ENCODE data around the gene MACROH2A1.

The MACROH2A1 gene

GRCh38 chr5:135435467-135436330 is 36.7 kb upstream of the MACROH2A1 start:
- DNase-seq (ENCODE audit: low read depth) = no peak

- no peak for DNase-seq (ENCODE audit: low read depth)
Observed at GRCh38 chr5:135434591-135435466, 35.8 kb upstream of the MACROH2A1 start.

- DNase-seq (ENCODE audit: low read depth) = peak; percentile 53
Observed at GRCh38 chr5:135433681-135434426, 34.8 kb upstream of the MACROH2A1 start.

- DNase-seq (ENCODE audit: low read depth) = no peak
Observed at GRCh38 chr5:135432113-135432512, 33.1 kb upstream of the MACROH2A1 start.

- no peak for DNase-seq (ENCODE audit: low read depth)
Observed at GRCh38 chr5:135430135-135430437, 31.1 kb upstream of the MACROH2A1 start.

- peak; percentile 79 for DNase-seq (ENCODE audit: low read depth)
Observed at GRCh38 chr5:135429301-135430134, 30.5 kb upstream of the MACROH2A1 start.

GRCh38 chr5:135428586-135428985 is 29.6 kb upstream of the MACROH2A1 start:
- no peak for DNase-seq (ENCODE audit: low read depth)

- peak; percentile 64 for DNase-seq (ENCODE audit: low read depth)
Observed at GRCh38 chr5:135426102-135427082, 27.4 kb upstream of the MACROH2A1 start.

GRCh38 chr5:135425641-135426040 is 26.6 kb upstream of the MACROH2A1 start:
- DNase-seq (ENCODE audit: low read depth) = no peak

- DNase-seq (ENCODE audit: low read depth) = no peak
Observed at GRCh38 chr5:135423846-135424168, 24.8 kb upstream of the MACROH2A1 start.

- peak; percentile 63 for DNase-seq (ENCODE audit: low read depth)
Observed at GRCh38 chr5:135423146-135423845, 24.3 kb upstream of the MACROH2A1 start.

GRCh38 chr5:135422419-135422818 is 23.4 kb upstream of the MACROH2A1 start:
- DNase-seq (ENCODE audit: low read depth) = no peak

- no peak for DNase-seq (ENCODE audit: low read depth)
Observed at GRCh38 chr5:135417083-135417482, 18.1 kb upstream of the MACROH2A1 start.

- DNase-seq (ENCODE audit: low read depth) = no peak
Observed at GRCh38 chr5:135405082-135405481, 6.1 kb upstream of the MACROH2A1 start.

- no peak for DNase-seq (ENCODE audit: low read depth)
Observed at GRCh38 chr5:135402031-135402430, 3.0 kb upstream of the MACROH2A1 start.

GRCh38 chr5:135400866-135401265 is 1.8 kb upstream of the MACROH2A1 start:
- no peak for DNase-seq (ENCODE audit: low read depth)

GRCh38 chr5:135399794-135400542 is 937 bp upstream of the MACROH2A1 start:
- no peak for DNase-seq (ENCODE audit: low read depth)

GRCh38 chr5:135398160-135398854 is 724 bp downstream of the MACROH2A1 start:
- DNase-seq (ENCODE audit: low read depth) = no peak
